ENCODE measurements around the gene LRRC3B. TPM values are rescaled to one million over a fixed set of nuclear protein-coding genes. Genes with fewer than 3 reads are reported as not detected.

The LRRC3B gene
- total RNA-seq, 1 donor, result not detected

- no peak for TF ChIP-seq CTCF (IDR thresholded peaks at IDR 0.05; ENCODE audit: insufficient read depth, low read length)
- DNase-seq (ENCODE audit: low read depth), result no peak
- H3K4me3 ChIP-seq (ENCODE audit: low read depth, low read length), result no peak overlapping the region
Observed at GRCh38 chr3:26657348-26657976, 34.9 kb downstream of the LRRC3B start.

- TF ChIP-seq CTCF (IDR thresholded peaks at IDR 0.05; ENCODE audit: insufficient read depth, low read length), result no peak
- no peak overlapping the region for H3K4me3 ChIP-seq (ENCODE audit: low read depth, low read length)
Observed at GRCh38 chr3:26668171-26668570, 45.6 kb downstream of the LRRC3B start.

GRCh38 chr3:26668696-26669095, 46.1 kb downstream of the LRRC3B start:
- H3K4me3 ChIP-seq (ENCODE audit: low read depth, low read length), result no peak overlapping the region
- DNase-seq (ENCODE audit: low read depth), result no peak
- no peak for TF ChIP-seq CTCF (IDR thresholded peaks at IDR 0.05; ENCODE audit: insufficient read depth, low read length)

More at GRCh38 chr3:26668171-26668570, 45.6 kb downstream of the LRRC3B start:
- no peak for DNase-seq (ENCODE audit: low read depth)

- no peak for DNase-seq (ENCODE audit: low read depth)
- no peak for TF ChIP-seq CTCF (IDR thresholded peaks at IDR 0.05; ENCODE audit: insufficient read depth, low read length)
Observed at GRCh38 chr3:26675336-26675735, 52.8 kb downstream of the LRRC3B start.

GRCh38 chr3:26681632-26682031, 59.1 kb downstream of the LRRC3B start:
- DNase-seq (ENCODE audit: low read depth), result no peak
- H3K4me3 ChIP-seq (ENCODE audit: low read depth, low read length), result no peak overlapping the region
- TF ChIP-seq CTCF (IDR thresholded peaks at IDR 0.05; ENCODE audit: insufficient read depth, low read length), result no peak

More at GRCh38 chr3:26675336-26675735, 52.8 kb downstream of the LRRC3B start:
- no peak overlapping the region for H3K4me3 ChIP-seq (ENCODE audit: low read depth, low read length)

GRCh38 chr3:26682406-26682805, 59.8 kb downstream of the LRRC3B start:
- H3K4me3 ChIP-seq (ENCODE audit: low read depth, low read length), result no peak overlapping the region
- DNase-seq (ENCODE audit: low read depth), result no peak
- no peak for TF ChIP-seq CTCF (IDR thresholded peaks at IDR 0.05; ENCODE audit: insufficient read depth, low read length)

GRCh38 chr3:26683902-26684301, 61.3 kb downstream of the LRRC3B start:
- no peak overlapping the region for H3K4me3 ChIP-seq (ENCODE audit: low read depth, low read length)
- TF ChIP-seq CTCF (IDR thresholded peaks at IDR 0.05; ENCODE audit: insufficient read depth, low read length), result no peak
- no peak for DNase-seq (ENCODE audit: low read depth)
